HepG2 (cell line): Measurements from ENCODE around the gene KIAA0319L. TPM values are rescaled to one million over a fixed set of nuclear protein-coding genes. Genes with fewer than 3 reads are reported as not detected.

ENCODE experiments used
- ATAC-seq: fragments of 200-7000 bp; cut with Tn5 transposase; 3 replicates; pipeline ENCODE4 v1.9.1; 2020; ENCODE audit warnings: mild to moderate bottlenecking, moderate library complexity
- BruUV-seq: library from RNA; stranded (reverse); fragments of 400-500 nt; replicated peaks from 2 replicates; lab custom pipeline; 2021; lab: Mats Ljungman, UMichigan
- CTCF ChIA-PET: fragments of 300-600 bp; formaldehyde crosslinking; extraction: SDS; loops from one replicate; lab custom pipeline; 2021; ENCODE audit warnings: low total read pairs, inconsistent platforms, low intra/inter-chr PET ratio; lab: Yijun Ruan, JAX
- POLR2A ChIA-PET: fragments of 350-600 bp; sonication (Branson Sonifier 250); formaldehyde crosslinking; loops from one replicate; lab custom pipeline; 2020; ENCODE audit warnings: antibody characterized with exemption, inconsistent platforms; lab: Yijun Ruan, JAX
- DNase-seq: peaks from one replicate; pipeline ENCODE4 v3.0.0-alpha.2; 2015; ENCODE audit warnings: low spot score
- FAIRE-seq: peaks from 3 replicates; lab custom pipeline; 2011; peaks lifted over from hg19 to GRCh38; lab: Jason Lieb, UNC
- H2AFZ ChIP-seq: one replicate; pipeline ENCODE4 v1.6.1; 2011; ENCODE audit warnings: low read length, inconsistent platforms
- H3K27ac ChIP-seq: fragments of 300-600 bp; 3 replicates; pipeline ENCODE4 v1.8.0; 2011; ENCODE audit warnings: mixed run types, mild to moderate bottlenecking, mixed read lengths, low read length, inconsistent platforms; ENCODE audit not compliant: insufficient read depth; ENCODE audit errors: extremely low read length
- H3K27me3 ChIP-seq, 2 experiments: fragments of 200-600 bp in 1 of 2; 2 replicates in 1 of 2; 3 replicates in 1 of 2; pipeline versions ENCODE4 v1.6.0 to v1.8.0; 2011; ENCODE audit warnings: low read length in 2 of 2, mild to moderate bottlenecking in 2 of 2, moderate library complexity in 2 of 2, inconsistent platforms in 1 of 2; ENCODE audit not compliant: insufficient read depth in 2 of 2, control insufficient read depth in 1 of 2
- H3K36me3 ChIP-seq, 2 experiments: fragments of 200-600 bp in 1 of 2; replicated peaks in 1 of 2; 2 replicates in 1 of 2; 3 replicates in 1 of 2; pipeline versions ENCODE4 v1.5.1 to v1.8.0; 2011; ENCODE audit warnings: low read length in 2 of 2, inconsistent platforms in 1 of 2; ENCODE audit not compliant: insufficient read depth in 2 of 2, control insufficient read depth in 1 of 2
- H3K4me1 ChIP-seq: 2 replicates; pipeline ENCODE4 v1.5.1; 2012; ENCODE audit warnings: low read length, inconsistent platforms; ENCODE audit not compliant: insufficient read depth
- H3K4me2 ChIP-seq: 2 replicates; pipeline ENCODE4 v1.6.0; 2011; ENCODE audit warnings: low read depth, low read length, inconsistent platforms
- H3K4me3 ChIP-seq, 3 experiments: fragments of 200-600 bp in 1 of 3; sonication (generic), shearing (Covaris generic) in 1 of 3; replicated peaks in 1 of 3; 2 replicates each; pipeline ENCODE4 v1.5.1; 2011 to 2016; ENCODE audit warnings: low read length in 3 of 3, inconsistent platforms in 2 of 3, low read depth in 2 of 3, mild to moderate bottlenecking in 2 of 3, control low read depth in 1 of 3, mixed read lengths in 1 of 3; ENCODE audit not compliant: insufficient read depth in 1 of 3
- H3K79me2 ChIP-seq: one replicate; pipeline ENCODE4 v1.6.1; 2011; ENCODE audit warnings: low read length, inconsistent platforms; ENCODE audit not compliant: insufficient read depth
- H3K9ac ChIP-seq: 2 replicates; pipeline ENCODE4 v1.6.0; 2011; ENCODE audit warnings: mild to moderate bottlenecking, low read depth, low read length, inconsistent platforms; ENCODE audit not compliant: insufficient read depth
- H3K9me3 ChIP-seq: 2 replicates; pipeline ENCODE4 v1.5.1; 2012; ENCODE audit warnings: mild to moderate bottlenecking, low read length
- H4K20me1 ChIP-seq: 2 replicates; pipeline ENCODE4 v1.6.0; 2011; ENCODE audit warnings: inconsistent platforms, mild to moderate bottlenecking, low read length, moderate library complexity; ENCODE audit not compliant: insufficient read depth
- ATF6 ChIP-seq: sonication (generic); formaldehyde crosslinking; conservative IDR thresholded peaks from 2 replicates; pipeline ENCODE4 v1.4.0; 2020; ENCODE audit warnings: missing genetic modification reagents
- DNMT3B ChIP-seq: conservative IDR thresholded peaks from 2 replicates; pipeline ENCODE4 v1.6.1; 2016; ENCODE audit warnings: missing biosample characterization, control low read depth
- FOSL2 ChIP-seq: sonication (generic); formaldehyde crosslinking; IDR thresholded peaks from 2 replicates; pipeline ENCODE4 v1.4.0; 2020; ENCODE audit warnings: missing genetic modification reagents
- HNRNPLL ChIP-seq: fragments of 200-400 bp; formaldehyde crosslinking; IDR thresholded peaks from 2 replicates; pipeline ENCODE4 v1.6.1; 2017; ENCODE audit warnings: mild to moderate bottlenecking, low read depth, low read length; ENCODE audit not compliant: poor library complexity, severe bottlenecking
- MEIS1 ChIP-seq: sonication (generic); formaldehyde crosslinking; IDR thresholded peaks from 2 replicates; pipeline ENCODE4 v1.9.0; 2021; ENCODE audit warnings: mild to moderate bottlenecking, missing genetic modification reagents, moderate library complexity, borderline replicate concordance
- MNT ChIP-seq: fragments of 450-650 bp; IDR thresholded peaks from 2 replicates; pipeline ENCODE4 v1.6.1; 2016
- NFE2L1 ChIP-seq: sonication (generic); formaldehyde crosslinking; IDR thresholded peaks from 2 replicates; pipeline ENCODE4 v1.4.0; 2020; ENCODE audit warnings: missing genetic modification reagents, mild to moderate bottlenecking, borderline replicate concordance
- PAX8 ChIP-seq: sonication (generic); formaldehyde crosslinking; IDR thresholded peaks from 2 replicates; pipeline ENCODE4 v1.8.0; 2022; ENCODE audit warnings: mild to moderate bottlenecking, missing genetic modification reagents, borderline replicate concordance
- SMARCE1 ChIP-seq: fragments of 450-650 bp; IDR thresholded peaks from 2 replicates; pipeline ENCODE4 v1.6.1; 2017; ENCODE audit warnings: borderline replicate concordance
- SMYD3 ChIP-seq: sonication (generic); formaldehyde crosslinking; IDR thresholded peaks from 2 replicates; pipeline ENCODE4 v1.8.1; 2023; ENCODE audit warnings: mild to moderate bottlenecking, missing genetic modification reagents
- THAP7 ChIP-seq: sonication (generic); formaldehyde crosslinking; IDR thresholded peaks from 2 replicates; pipeline ENCODE4 v1.8.1; 2023; ENCODE audit warnings: mild to moderate bottlenecking, missing genetic modification reagents
- THRA ChIP-seq: sonication (generic); formaldehyde crosslinking; IDR thresholded peaks from 2 replicates; pipeline ENCODE4 v1.4.0; 2020; ENCODE audit warnings: missing genetic modification reagents, borderline replicate concordance
- ZBTB38 ChIP-seq: sonication (generic); formaldehyde crosslinking; IDR thresholded peaks from 2 replicates; pipeline ENCODE4 v1.5.1; 2020; ENCODE audit warnings: mild to moderate bottlenecking, missing genetic modification reagents
- ZFY ChIP-seq: sonication (generic); formaldehyde crosslinking; IDR thresholded peaks from 2 replicates; pipeline ENCODE4 v1.4.0; 2020; ENCODE audit warnings: missing genetic modification reagents
- ZNF629 ChIP-seq: sonication (generic); formaldehyde crosslinking; conservative IDR thresholded peaks from 2 replicates; pipeline ENCODE4 v1.5.0; 2020; ENCODE audit warnings: missing genetic modification reagents
- ZNF674 ChIP-seq: sonication (generic); formaldehyde crosslinking; IDR thresholded peaks from 2 replicates; pipeline ENCODE4 v1.5.0; 2020; ENCODE audit warnings: low read depth, mild to moderate bottlenecking, missing genetic modification reagents
- ZNF772 ChIP-seq: sonication (generic); formaldehyde crosslinking; IDR thresholded peaks from 2 replicates; pipeline ENCODE4 v1.5.0; 2020; ENCODE audit warnings: mild to moderate bottlenecking, missing genetic modification reagents
- WGBS: methylation state at CpG from one replicate; pipeline ENCODE4 v1.1.6; 2017; ENCODE audit warnings: low lambda C conversion rate; 5-methylcytosine and 5-hydroxymethylcytosine counted together
- in situ Hi-C: cut with HindIII; loops from 2 replicates; pipeline ENCODE4 v1.10.0; 2017; ENCODE audit warnings: low pct_unique_long_range_greater_than_20kb; ENCODE audit not compliant: extremely low pct_ligation_motif_present
- intact Hi-C: fragments of 100-400 bp; cut with micrococcal nuclease; formaldehyde crosslinking; loops from one replicate; pipeline ENCODE4 v1.10.0; 2022; ENCODE audit not compliant: unreplicated experiment
- polyA plus RNA-seq, 8 experiments: library from polyadenylated mRNA; depleted of rRNA in 3 of 8; stranded (reverse) in 7 of 8; unstranded in 1 of 8; fragments of >200 nt; fragmentation: Illumina TruSeq in 4 of 8; extraction: Trizol in 4 of 8; gene quantifications; 2 replicates each; pipeline versions ENCODE4 v1.2.1 to v1.2.3, GENCODE V29; 2011 to 2016; ENCODE audit warnings: low read depth in 4 of 8, missing spikeins in 1 of 8, mixed read lengths in 1 of 8; ENCODE audit not compliant: insufficient read depth in 1 of 8
- total RNA-seq, 5 experiments: library from RNA; depleted of rRNA; stranded (reverse); fragments of >200 nt; fragmentation: Illumina TruSeq; extraction: Trizol; gene quantifications; 2 replicates each; pipeline ENCODE4 v1.2.3, GENCODE V29; 2016; ENCODE audit warnings: low read depth in 1 of 5

The KIAA0319L gene
- total and polyA plus RNA-seq, 2 of the 13 experiments (the other 11 are each of a cell fraction or from before 2014, with no cell fraction given): 33.4 to 82.6 TPM

DNA sequence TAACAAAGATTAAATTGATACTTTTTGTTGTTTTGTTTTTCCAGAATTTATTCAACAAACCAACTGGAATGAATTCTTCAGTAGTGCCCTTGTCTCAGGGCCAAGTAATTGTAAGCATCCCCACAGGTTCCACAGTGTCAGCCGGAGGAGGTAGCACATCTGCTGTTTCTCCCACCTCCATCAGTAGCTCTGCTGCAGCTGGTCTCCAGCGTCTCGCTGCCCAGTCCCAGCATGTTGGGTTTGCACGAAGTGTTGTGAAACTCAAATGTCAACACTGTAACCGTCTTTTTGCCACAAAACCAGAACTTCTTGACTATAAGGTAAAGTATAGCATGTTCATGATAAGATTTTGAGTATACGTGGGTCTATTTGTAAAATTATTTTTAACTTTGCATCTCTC, 170.2 kb downstream of the KIAA0319L start:
- BruUV-seq: no TSS peak
- no peaks in the 10 kb centered on the region for H3K9me3 ChIP-seq
- intact Hi-C loops: no loop called here

DNA sequence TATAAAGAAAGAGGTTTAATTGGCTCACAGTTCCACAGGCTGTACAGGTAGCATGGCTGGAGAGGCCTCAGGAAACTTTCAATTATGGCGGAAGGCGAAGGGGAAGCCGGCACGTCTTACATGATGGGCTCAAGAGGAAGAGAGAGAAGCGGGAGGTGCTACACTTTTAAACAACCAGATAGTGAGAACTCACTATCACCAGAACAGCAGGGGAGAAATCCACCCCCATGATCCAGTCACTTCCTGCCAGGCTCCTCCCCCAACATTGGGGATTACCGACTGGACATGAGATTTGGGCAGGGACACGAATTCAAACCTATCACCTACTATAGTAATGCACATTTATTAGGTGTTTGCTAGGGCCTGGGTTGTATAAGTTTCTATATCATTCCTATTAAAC, 170.9 kb downstream of the KIAA0319L start:
- Histone ChIP-seq H3K9ac (no peak overlapping the region), H3K79me2 (no peaks in the 10 kb centered on the region), H2AFZ (no peak overlapping the region), H3K4me2 (no peak overlapping the region), H3K36me3 (peaks cover 4 to 30% of the 10 kb centered on the region in 2 experiments), H3K4me3 (no peak overlapping the region), H3K27me3 (no peaks in the 10 kb centered on the region), H3K4me1 (no peaks in the 10 kb centered on the region), H3K27ac (no peak overlapping the region), H3K9me3 (no peaks in the 10 kb centered on the region), H4K20me1 (no peaks in the 10 kb centered on the region)
- POLR2A ChIA-PET: no interaction called here
- CTCF ChIA-PET: no interaction called here
- in situ Hi-C loops (no loop called here), intact Hi-C loops (no loop called here)
- FAIRE-seq: no peak
- 93% methylated on average over 7 of the region's 7 CpGs for WGBS
- no peak for ATAC-seq
- no TSS peak for BruUV-seq
- no peak for DNase-seq
- no peak for TF ChIP-seq FOSL2 (CRISPR knock-in tag)
- no peak for TF ChIP-seq HNRNPLL
- TF ChIP-seq ATF6 (CRISPR knock-in tag): no peak
- no peak for TF ChIP-seq SMYD3 (CRISPR knock-in tag)
- no peak for TF ChIP-seq THRA (CRISPR knock-in tag)
- TF ChIP-seq ZBTB38 (CRISPR knock-in tag): no peak
- no peak for TF ChIP-seq ZNF772 (CRISPR knock-in tag)
- TF ChIP-seq MNT: no peak
- no peak for TF ChIP-seq ZNF629 (CRISPR knock-in tag)
- TF ChIP-seq SMARCE1: no peak

More for the DNA sequence above, 170.2 kb downstream of the KIAA0319L start:
- Histone ChIP-seq H3K27me3 (no peaks in the 10 kb centered on the region), H3K4me3 (no peak overlapping the region), H3K27ac (no peak overlapping the region), H3K9ac (no peak overlapping the region), H2AFZ (no peak overlapping the region), H3K36me3 (peaks cover 4 to 28% of the 10 kb centered on the region in 2 experiments), H3K4me1 (no peaks in the 10 kb centered on the region), H3K79me2 (no peaks in the 10 kb centered on the region), H3K4me2 (no peak overlapping the region), H4K20me1 (no peaks in the 10 kb centered on the region)
- 98% methylated on average over 6 of the region's 6 CpGs for WGBS
- FAIRE-seq: no peak
- TF ChIP-seq ZNF674 (CRISPR knock-in tag) (no peak), ZFY (no peak), THAP7 (CRISPR knock-in tag) (no peak), DNMT3B (no peak), PAX8 (CRISPR knock-in tag) (no peak), MEIS1 (CRISPR knock-in tag) (no peak), NFE2L1 (no peak)
- CTCF ChIA-PET: no interaction called here
- in situ Hi-C loops: no loop called here
- POLR2A ChIA-PET: no interaction called here
- DNase-seq: no peak
- no peak for ATAC-seq
